ENCODE measurements around the gene OXTR. TPM values are rescaled to one million over a fixed set of nuclear protein-coding genes. Genes with fewer than 3 reads are reported as not detected.

Gene OXTR
- total RNA-seq, 2 experiments from 2014 or later: 0.57 to 0.74 TPM

GRCh38 chr3:8712045-8712907 is 57.1 kb downstream of the OXTR start:
- Mint-ChIP-seq H3K36me3 (ENCODE audit: low read depth) (no peaks in the 10 kb centered on the region), H3K27me3 (ENCODE audit: low read depth) (peaks cover 5% of the 10 kb centered on the region), H3K4me1 (ENCODE audit: low read depth) (no peaks in the 10 kb centered on the region), H3K27ac (no peak overlapping the region), H3K4me3 (no peak overlapping the region), H3K9me3 (peaks cover 1% of the 10 kb centered on the region)
- CTCF ChIA-PET: interaction anchor here (0.6 kb wide), 1 partner anchor 271 kb away, joined by 4 read pairs; no protein-coding TSS in a partner anchor
- no peak for DNase-seq
- intact Hi-C loops (cut with micrococcal nuclease): no loop called here

GRCh38 chr3:8709801-8710507 is 59.5 kb downstream of the OXTR start:
- intact Hi-C loops (cut with micrococcal nuclease): no loop called here
- Mint-ChIP-seq H3K4me3 (no peak overlapping the region), H3K9me3 (peaks cover 9% of the 10 kb centered on the region), H3K27me3 (ENCODE audit: low read depth) (peaks cover 5% of the 10 kb centered on the region), H3K27ac (no peak overlapping the region), H3K36me3 (ENCODE audit: low read depth) (no peaks in the 10 kb centered on the region), H3K4me1 (ENCODE audit: low read depth) (no peaks in the 10 kb centered on the region)
- CTCF ChIA-PET: no interaction called here
- no peak for DNase-seq

GRCh38 chr3:8709287-8709686 is 60.1 kb downstream of the OXTR start:
- intact Hi-C loops (cut with micrococcal nuclease): no loop called here
- Mint-ChIP-seq H3K36me3 (ENCODE audit: low read depth) (no peaks in the 10 kb centered on the region), H3K9me3 (peaks cover 10% of the 10 kb centered on the region), H3K27me3 (ENCODE audit: low read depth) (peaks cover 5% of the 10 kb centered on the region), H3K4me3 (no peak overlapping the region), H3K4me1 (ENCODE audit: low read depth) (no peaks in the 10 kb centered on the region), H3K27ac (no peak overlapping the region)
- CTCF ChIA-PET: no interaction called here
- no peak for DNase-seq

- no peak for DNase-seq
- Mint-ChIP-seq H3K9me3 (peaks cover 14% of the 10 kb centered on the region), H3K36me3 (ENCODE audit: low read depth) (no peaks in the 10 kb centered on the region), H3K27ac (no peak overlapping the region), H3K4me3 (no peak overlapping the region), H3K4me1 (ENCODE audit: low read depth) (no peaks in the 10 kb centered on the region), H3K27me3 (ENCODE audit: low read depth) (peaks cover 5% of the 10 kb centered on the region)
- CTCF ChIA-PET: no interaction called here
- intact Hi-C loops (cut with micrococcal nuclease): no loop called here
Observed at GRCh38 chr3:8705575-8705974, 63.8 kb downstream of the OXTR start.

- intact Hi-C loops (cut with micrococcal nuclease): no loop called here
- Mint-ChIP-seq H3K4me3 (no peak overlapping the region), H3K27me3 (ENCODE audit: low read depth) (no peaks in the 10 kb centered on the region), H3K9me3 (peaks cover 18% of the 10 kb centered on the region), H3K36me3 (ENCODE audit: low read depth) (no peaks in the 10 kb centered on the region), H3K27ac (no peak overlapping the region), H3K4me1 (ENCODE audit: low read depth) (no peaks in the 10 kb centered on the region)
- peak; percentile 14 for DNase-seq
- CTCF ChIA-PET: interaction anchor here (0.6 kb wide), 1 partner anchor 213 kb away, joined by 4 read pairs; no protein-coding TSS in a partner anchor
Observed at GRCh38 chr3:8702560-8702959, 66.9 kb downstream of the OXTR start.

Other genes starting within 250 kb of the OXTR start
- under 1 TPM in 1 of 2 experiments, not detected in 1; 0.12 TPM for gene SSUH2, start 124.8 kb downstream of the OXTR start, total RNA-seq
- not detected for gene CAV3, start 35.8 kb downstream of the OXTR start, total RNA-seq
- 10 to 100 TPM; 44.5 to 45.4 TPM for gene RAD18, start 193.9 kb upstream of the OXTR start, total RNA-seq